Glomerular visceral epithelial cell (primary cell): ENCODE results near the gene SHC3.
A peak's percentile ranks its signal among the peaks of the same experiment; 100 is the strongest.

ENCODE experiments used
- DNase-seq: peaks from one replicate; pipeline ENCODE4 v3.0.0-alpha.2; 2016; ENCODE audit errors: extremely low spot score

Gene SHC3

GRCh38 chr9:89024727-89025126 lies 153.9 kb downstream of the SHC3 start:
- DNase-seq = no peak

- no peak for DNase-seq
These were observed 154.9 kb downstream of the SHC3 start for GRCh38 chr9:89023740-89024139.

GRCh38 chr9:89022902-89023301 lies 155.7 kb downstream of the SHC3 start:
- DNase-seq = peak; percentile 17

GRCh38 chr9:89022001-89022759 lies 156.4 kb downstream of the SHC3 start:
- DNase-seq = no peak

- peak; percentile 91 for DNase-seq
These were observed 157.3 kb downstream of the SHC3 start for GRCh38 chr9:89021154-89021803.

GRCh38 chr9:89020754-89021153 lies 157.9 kb downstream of the SHC3 start:
- DNase-seq = no peak

GRCh38 chr9:89015336-89015735 lies 163.3 kb downstream of the SHC3 start:
- no peak for DNase-seq

- DNase-seq = no peak
These were observed 164.5 kb downstream of the SHC3 start for GRCh38 chr9:89014153-89014552.

GRCh38 chr9:89013660-89014059 lies 165.0 kb downstream of the SHC3 start:
- DNase-seq = no peak

GRCh38 chr9:89012294-89013042 lies 166.2 kb downstream of the SHC3 start:
- DNase-seq = no peak

GRCh38 chr9:89011683-89012082 lies 166.9 kb downstream of the SHC3 start:
- DNase-seq = no peak

GRCh38 chr9:89010526-89011111 lies 168.0 kb downstream of the SHC3 start:
- DNase-seq = no peak

GRCh38 chr9:89010056-89010455 lies 168.6 kb downstream of the SHC3 start:
- DNase-seq = no peak

- no peak for DNase-seq
These were observed 169.1 kb downstream of the SHC3 start for GRCh38 chr9:89009546-89009840.

GRCh38 chr9:89008744-89009545 lies 169.7 kb downstream of the SHC3 start:
- no peak for DNase-seq

GRCh38 chr9:89008055-89008743 lies 170.4 kb downstream of the SHC3 start:
- no peak for DNase-seq

GRCh38 chr9:89006996-89007967 lies 171.3 kb downstream of the SHC3 start:
- DNase-seq = peak; percentile 20

- no peak for DNase-seq
These were observed 172.4 kb downstream of the SHC3 start for GRCh38 chr9:89006267-89006666.

GRCh38 chr9:89005323-89005722 lies 173.3 kb downstream of the SHC3 start:
- no peak for DNase-seq

GRCh38 chr9:89002987-89003386 lies 175.6 kb downstream of the SHC3 start:
- DNase-seq = no peak
